Keratinocyte (primary cell): ENCODE data around the gene ZNF653. TPM values are rescaled to one million over a fixed set of nuclear protein-coding genes. Genes with fewer than 3 reads are reported as not detected.

Experiments
- DNase-seq: peaks from one replicate; pipeline ENCODE4 v3.0.0-alpha.2; 2011; ENCODE audit warnings: low read depth, missing footprints, low spot score
- FAIRE-seq: peaks from 2 replicates; lab custom pipeline; 2011; peaks lifted over from hg19 to GRCh38; lab: Jason Lieb, UNC
- H2AFZ ChIP-seq: 2 replicates; pipeline ENCODE4 v1.6.0; 2012; ENCODE audit warnings: low read length, control low read depth, inconsistent platforms; ENCODE audit not compliant: control insufficient read depth
- H3K27ac ChIP-seq: 2 replicates; pipeline ENCODE4 v1.5.1; 2011; ENCODE audit warnings: low read length; ENCODE audit not compliant: control insufficient read depth, insufficient read depth
- H3K27me3 ChIP-seq: 3 replicates; pipeline ENCODE4 v1.6.0; 2011; ENCODE audit warnings: low read length; ENCODE audit not compliant: control insufficient read depth, insufficient read depth; ENCODE audit errors: extremely low read depth
- H3K36me3 ChIP-seq, 2 experiments: 2 replicates in 1 of 2; 3 replicates in 1 of 2; pipeline ENCODE4 v1.5.1; 2011; ENCODE audit warnings: low read length in 2 of 2, mild to moderate bottlenecking in 1 of 2; ENCODE audit not compliant: control insufficient read depth in 2 of 2, insufficient read depth in 2 of 2; ENCODE audit errors: extremely low read depth in 1 of 2
- H3K4me1 ChIP-seq: 3 replicates; pipeline ENCODE4 v1.5.1; 2011; ENCODE audit warnings: low read length; ENCODE audit not compliant: control insufficient read depth, insufficient read depth; ENCODE audit errors: extremely low read depth
- H3K4me2 ChIP-seq: 3 replicates; pipeline ENCODE4 v1.6.0; 2011; ENCODE audit warnings: low read depth, low read length; ENCODE audit not compliant: control insufficient read depth, insufficient read depth; ENCODE audit errors: extremely low read depth
- H3K4me3 ChIP-seq, 3 experiments: fragments of 200-600 bp in 1 of 3; sonication (generic) in 1 of 3; 2 replicates in 2 of 3; 3 replicates in 1 of 3; pipeline ENCODE4 v1.5.1; 2011 to 2016; ENCODE audit warnings: low read length in 3 of 3, mild to moderate bottlenecking in 3 of 3, control low read depth in 2 of 3, inconsistent platforms in 1 of 3, low read depth in 1 of 3, mixed read lengths in 1 of 3, mixed run types in 1 of 3, moderate library complexity in 1 of 3; ENCODE audit not compliant: control insufficient read depth in 2 of 3, insufficient read depth in 2 of 3; ENCODE audit errors: extremely low read depth in 1 of 3
- H3K79me2 ChIP-seq: 2 replicates; pipeline ENCODE4 v1.6.0; 2012; ENCODE audit warnings: low read length; ENCODE audit not compliant: control insufficient read depth, insufficient read depth
- H3K9ac ChIP-seq: 3 replicates; pipeline ENCODE4 v1.6.0; 2011; ENCODE audit warnings: low read length; ENCODE audit not compliant: control insufficient read depth, insufficient read depth; ENCODE audit errors: extremely low read depth
- H3K9me1 ChIP-seq: 3 replicates; pipeline ENCODE4 v1.6.0; 2011; ENCODE audit warnings: low read length; ENCODE audit not compliant: control insufficient read depth, insufficient read depth; ENCODE audit errors: extremely low read depth
- H3K9me3 ChIP-seq: 2 replicates; pipeline ENCODE4 v1.5.1; 2012; ENCODE audit warnings: low read depth, low read length; ENCODE audit not compliant: control insufficient read depth
- H4K20me1 ChIP-seq: 3 replicates; pipeline ENCODE4 v1.6.0; 2011; ENCODE audit warnings: low read length; ENCODE audit not compliant: control insufficient read depth, insufficient read depth; ENCODE audit errors: extremely low read depth
- CTCF ChIP-seq, 3 experiments: IDR thresholded peaks in 1 of 3; conservative IDR thresholded peaks in 1 of 3; optimal IDR thresholded peaks in 1 of 3; 2 replicates in 2 of 3; 3 replicates in 1 of 3; pipeline versions ENCODE3 to v1.5.1; 2011; ENCODE audit warnings: low read length in 3 of 3, mild to moderate bottlenecking in 3 of 3, moderate library complexity in 2 of 3, control low read depth in 1 of 3, inconsistent platforms in 1 of 3; ENCODE audit not compliant: insufficient read depth in 2 of 3; ENCODE audit errors: extremely low read depth in 1 of 3
- EZH2 ChIP-seq: IDR thresholded peaks from one replicate; pipeline ENCODE4 v1.6.1; 2012; ENCODE audit warnings: inconsistent platforms, mild to moderate bottlenecking, low read length, moderate library complexity
- dilution Hi-C: fragments of 300-500 bp; cut with MboI; formaldehyde crosslinking; loops from one replicate; pipeline ENCODE4 v1.7.0; 2020; ENCODE audit warnings: low sequenced_read_pairs; ENCODE audit not compliant: extremely low pct_ligation_motif_present
- polyA plus RNA-seq, 5 experiments: library from polyadenylated mRNA; depleted of rRNA in 3 of 5; stranded (reverse) in 3 of 5; stranded (forward) in 1 of 5; unstranded in 1 of 5; fragments of >200 nt; gene quantifications; 1 replicate in 1 of 5; 2 replicates in 3 of 5; 3 replicates in 1 of 5; pipeline versions ENCODE4 v1.2.1 to v1.2.3, GENCODE V29; 2011 to 2012; ENCODE audit warnings: missing spikeins in 2 of 5, low read depth in 1 of 5, low replicate concordance in 1 of 5

The ZNF653 gene
- polyA plus RNA-seq, 1 donor (not counting 4 experiments of a cell fraction or from before 2014, with no cell fraction given): 3.8 TPM

DNA sequence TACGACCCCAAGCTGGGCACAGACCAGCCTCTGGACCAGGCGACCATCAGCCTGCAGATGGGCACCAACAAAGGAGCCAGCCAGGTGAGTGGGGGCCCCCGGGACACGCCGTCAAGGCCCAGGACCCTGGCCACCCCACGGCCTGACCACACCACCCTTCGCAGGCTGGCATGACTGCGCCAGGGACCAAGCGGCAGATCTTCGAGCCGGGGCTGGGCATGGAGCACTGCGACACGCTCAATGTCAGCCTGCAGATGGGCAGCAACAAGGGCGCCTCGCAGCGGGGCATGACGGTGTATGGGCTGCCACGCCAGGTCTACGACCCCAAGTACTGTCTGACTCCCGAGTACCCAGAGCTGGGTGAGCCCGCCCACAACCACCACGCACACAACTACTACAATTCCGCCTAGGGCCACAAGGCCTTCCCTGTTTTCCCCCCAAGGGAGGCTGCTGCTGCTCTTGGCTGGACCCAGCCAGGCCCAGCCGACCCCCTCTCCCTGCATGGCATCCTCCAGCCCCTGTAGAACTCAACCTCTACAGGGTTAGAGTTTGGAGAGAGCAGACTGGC lies 43.8 kb upstream of the ZNF653 start:
- peaks cover 2% of the 10 kb centered on the region for H3K79me2 ChIP-seq
- H3K27me3 ChIP-seq: no peaks in the 10 kb centered on the region
- H3K4me1 ChIP-seq: peaks cover 7% of the 10 kb centered on the region
- H3K27ac ChIP-seq: no peak overlapping the region
- H3K4me2 ChIP-seq: no peak overlapping the region
- TF ChIP-seq EZH2 (no peak), CTCF (optimal IDR thresholded peaks at IDR 0.05 in 1 of 3, IDR thresholded peaks at IDR 0.05 in 1 of 3, conservative IDR thresholded peaks at IDR 0.05 in 1 of 3; ENCODE audit: extremely low read depth in 1 of 3, insufficient read depth in 2 of 3, low read length in 3 of 3) (no peak)
- DNase-seq: no peak
- H2AFZ ChIP-seq: no peak overlapping the region
- no peaks in the 10 kb centered on the region for H3K9me1 ChIP-seq
- H4K20me1 ChIP-seq: peaks cover 2% of the 10 kb centered on the region
- H3K36me3 ChIP-seq: peaks cover 7 to 15% of the 10 kb centered on the region in 2 experiments
- no peak overlapping the region for H3K4me3 ChIP-seq
- FAIRE-seq: no peak
- no peak overlapping the region for H3K9ac ChIP-seq
- dilution Hi-C loops: no loop called here
- no peaks in the 10 kb centered on the region for H3K9me3 ChIP-seq

DNA sequence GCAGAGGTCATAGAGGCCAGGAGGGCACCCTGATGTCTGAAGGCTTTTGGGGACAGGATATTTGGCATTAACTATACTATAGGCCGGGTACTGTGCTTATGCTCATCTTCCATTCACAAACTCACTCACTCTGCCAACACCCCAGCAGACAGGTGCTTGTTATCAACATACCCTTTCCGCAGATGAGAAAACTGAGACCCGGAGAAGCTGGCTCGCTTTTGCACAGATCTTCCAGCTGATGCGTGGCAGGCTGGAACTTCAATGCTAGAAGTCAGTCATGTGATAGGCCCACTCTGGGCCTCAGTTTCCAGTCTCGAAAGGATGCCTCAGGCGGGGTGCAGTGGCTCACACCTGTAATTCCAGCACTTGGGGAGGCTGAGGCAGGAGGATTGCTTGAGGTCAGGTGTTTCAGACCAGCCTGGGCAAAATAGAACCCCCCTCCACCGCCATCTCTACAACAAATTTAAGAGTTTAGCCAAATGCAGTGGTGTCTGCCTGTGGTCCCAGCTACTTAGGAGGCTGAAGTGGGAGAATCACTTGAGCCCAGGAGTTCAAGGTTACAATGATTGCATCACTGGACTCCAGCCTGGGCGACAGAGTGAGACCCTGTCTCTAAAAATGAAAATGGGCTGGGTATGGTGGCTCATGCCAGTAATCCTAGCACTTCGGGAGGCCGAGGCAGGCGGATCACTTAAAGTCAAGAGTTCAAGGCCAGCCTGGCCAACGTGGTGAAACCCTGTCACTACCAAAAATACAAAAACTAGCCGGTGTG lies 42.5 kb upstream of the ZNF653 start:
- no peak overlapping the region for H3K4me2 ChIP-seq
- no peaks in the 10 kb centered on the region for H3K79me2 ChIP-seq
- no peaks in the 10 kb centered on the region for H3K9me3 ChIP-seq
- H3K4me1 ChIP-seq: peaks cover 7% of the 10 kb centered on the region
- DNase-seq (no peak), FAIRE-seq (no peak)
- dilution Hi-C loops: no loop called here
- no peaks in the 10 kb centered on the region for H3K9me1 ChIP-seq
- peaks cover 4 to 5% of the 10 kb centered on the region in 2 experiments for H3K36me3 ChIP-seq
- H2AFZ ChIP-seq: no peak overlapping the region
- H3K27me3 ChIP-seq: no peaks in the 10 kb centered on the region
- no peak overlapping the region for H3K4me3 ChIP-seq
- peaks cover 2% of the 10 kb centered on the region for H4K20me1 ChIP-seq
- TF ChIP-seq EZH2 (no peak), CTCF (optimal IDR thresholded peaks at IDR 0.05 in 1 of 3, IDR thresholded peaks at IDR 0.05 in 1 of 3, conservative IDR thresholded peaks at IDR 0.05 in 1 of 3; ENCODE audit: extremely low read depth in 1 of 3, insufficient read depth in 2 of 3, low read length in 3 of 3) (no peak)
- no peak overlapping the region for H3K9ac ChIP-seq
- H3K27ac ChIP-seq: no peak overlapping the region
